ENCODE data around the gene C11orf52. TPM values are rescaled to one million over a fixed set of nuclear protein-coding genes. Genes with fewer than 3 reads are reported as not detected.

C11orf52 gene
- total RNA-seq, 2 donors from 2014 or later = 1.5 to 8.3 TPM

DNA sequence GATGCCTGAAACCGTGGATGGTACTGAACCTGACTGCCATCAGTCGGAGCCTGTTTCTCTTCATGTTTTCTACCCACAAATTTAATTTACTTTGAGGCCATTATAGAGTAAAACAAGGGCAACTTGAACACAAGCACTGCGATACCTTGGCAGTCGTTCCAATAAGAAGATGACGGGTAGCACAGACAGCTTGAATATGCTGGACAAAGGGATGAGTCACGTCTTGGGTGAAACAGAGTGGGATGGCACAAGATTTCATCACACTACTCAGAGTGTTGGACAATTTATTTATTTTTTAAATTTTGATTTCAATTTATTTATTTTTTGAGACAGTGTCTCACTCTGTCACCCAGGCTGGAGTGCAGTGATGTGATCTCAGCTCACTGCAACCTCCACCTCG lies 24.1 kb downstream of the C11orf52 start:
- TF ChIP-seq, protein P1, sequence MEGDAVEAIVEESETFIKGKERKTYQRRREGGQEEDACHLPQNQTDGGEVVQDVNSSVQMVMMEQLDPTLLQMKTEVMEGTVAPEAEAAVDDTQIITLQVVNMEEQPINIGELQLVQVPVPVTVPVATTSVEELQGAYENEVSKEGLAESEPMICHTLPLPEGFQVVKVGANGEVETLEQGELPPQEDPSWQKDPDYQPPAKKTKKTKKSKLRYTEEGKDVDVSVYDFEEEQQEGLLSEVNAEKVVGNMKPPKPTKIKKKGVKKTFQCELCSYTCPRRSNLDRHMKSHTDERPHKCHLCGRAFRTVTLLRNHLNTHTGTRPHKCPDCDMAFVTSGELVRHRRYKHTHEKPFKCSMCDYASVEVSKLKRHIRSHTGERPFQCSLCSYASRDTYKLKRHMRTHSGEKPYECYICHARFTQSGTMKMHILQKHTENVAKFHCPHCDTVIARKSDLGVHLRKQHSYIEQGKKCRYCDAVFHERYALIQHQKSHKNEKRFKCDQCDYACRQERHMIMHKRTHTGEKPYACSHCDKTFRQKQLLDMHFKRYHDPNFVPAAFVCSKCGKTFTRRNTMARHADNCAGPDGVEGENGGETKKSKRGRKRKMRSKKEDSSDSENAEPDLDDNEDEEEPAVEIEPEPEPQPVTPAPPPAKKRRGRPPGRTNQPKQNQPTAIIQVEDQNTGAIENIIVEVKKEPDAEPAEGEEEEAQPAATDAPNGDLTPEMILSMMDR (IDR thresholded peaks at IDR 0.05) = no peak
- no peaks in the 10 kb centered on the region for H3K9me3 ChIP-seq
- peaks cover 0 to 48% of the 10 kb centered on the region in 2 donors for H3K4me1 ChIP-seq
- no peak overlapping the region for H3K4me3 ChIP-seq
- H3K27ac ChIP-seq = peak overlapping the region; percentile 69 to 75
- no peaks in the 10 kb centered on the region for H3K36me3 ChIP-seq
- peak; percentile 38 for DNase-seq (ENCODE audit: low spot score)
- no peaks in the 10 kb centered on the region for H3K27me3 ChIP-seq

DNA sequence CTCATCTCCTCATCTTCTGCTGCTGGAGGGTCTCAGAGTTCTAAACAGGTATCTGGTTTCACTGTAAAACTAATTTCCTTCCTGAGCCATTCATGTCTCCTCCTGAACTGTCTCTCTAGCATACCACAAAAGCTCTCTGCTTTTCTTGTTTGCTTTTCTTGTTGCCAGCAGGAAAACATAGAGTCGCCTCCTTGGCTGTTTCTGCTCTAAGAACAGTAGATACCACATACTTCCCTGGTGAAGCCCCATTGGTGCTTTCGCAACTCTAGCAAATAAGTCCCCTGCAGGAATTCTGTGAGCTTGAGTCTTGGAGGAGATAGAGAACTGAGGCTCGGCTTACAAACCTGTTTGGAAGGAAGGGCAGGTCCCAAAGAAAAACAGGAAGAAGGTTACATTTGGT lies 25.4 kb downstream of the C11orf52 start:
- no peaks in the 10 kb centered on the region for H3K36me3 ChIP-seq
- no peaks in the 10 kb centered on the region for H3K27me3 ChIP-seq
- TF ChIP-seq, protein P1 (IDR thresholded peaks at IDR 0.05) = no peak
- peaks cover 0 to 35% of the 10 kb centered on the region in 2 donors for H3K4me1 ChIP-seq
- DNase-seq (ENCODE audit: low spot score) = peak; percentile 62
- no peak overlapping the region for H3K4me3 ChIP-seq
- no peaks in the 10 kb centered on the region for H3K9me3 ChIP-seq
- peak overlapping the region; percentile 57 to 65 for H3K27ac ChIP-seq

DNA sequence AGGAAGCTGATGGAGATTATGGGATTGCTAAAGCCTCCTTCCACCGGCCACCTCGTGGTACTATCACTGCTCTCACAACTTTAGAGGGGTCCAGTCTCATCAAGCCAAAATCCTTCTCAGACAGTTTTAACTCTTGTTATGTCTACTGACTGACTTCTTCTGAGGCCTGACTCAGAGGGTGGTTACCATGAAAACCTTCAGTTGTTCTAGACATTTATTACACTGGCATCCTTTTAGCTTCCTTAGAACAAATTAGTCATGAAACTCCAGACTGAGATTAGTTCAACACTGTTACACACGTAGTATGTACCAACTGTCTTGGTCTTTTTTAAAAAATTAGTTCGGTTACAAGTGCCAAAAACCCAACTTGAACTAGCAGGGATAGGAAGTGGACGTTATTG lies 25.9 kb downstream of the C11orf52 start:
- Histone ChIP-seq H3K9me3 (no peaks in the 10 kb centered on the region), H3K4me3 (no peak overlapping the region), H3K36me3 (no peaks in the 10 kb centered on the region), H3K27me3 (no peaks in the 10 kb centered on the region), H3K27ac (peak overlapping the region; percentile 57 to 65), H3K4me1 (peaks cover 0 to 30% of the 10 kb centered on the region in 2 donors)
- TF ChIP-seq, protein P1 (IDR thresholded peaks at IDR 0.05) = no peak
- DNase-seq (ENCODE audit: low spot score) = peak; percentile 57

DNA sequence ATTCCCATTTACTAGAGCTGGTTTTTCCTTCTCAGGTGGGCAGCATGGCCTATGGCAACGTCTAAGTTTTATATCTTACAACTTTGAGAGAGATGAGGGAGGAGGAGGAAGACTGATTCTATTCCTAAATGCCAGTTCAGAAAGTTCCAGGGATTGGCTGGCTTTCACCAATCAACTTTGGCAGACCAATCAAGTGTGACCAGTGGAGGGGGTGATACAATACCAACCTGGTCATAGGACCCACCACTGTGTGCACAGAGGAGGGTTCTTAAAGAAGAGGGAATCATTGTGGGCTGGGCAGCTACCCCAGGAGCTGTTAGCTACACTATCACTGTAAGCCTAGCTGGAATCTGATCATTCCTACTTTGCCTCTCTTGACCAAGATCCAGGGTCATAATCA lies 26.5 kb downstream of the C11orf52 start:
- H3K27me3 ChIP-seq = no peaks in the 10 kb centered on the region
- no peaks in the 10 kb centered on the region for H3K9me3 ChIP-seq
- TF ChIP-seq, protein P1 (IDR thresholded peaks at IDR 0.05) = no peak
- H3K4me1 ChIP-seq = peaks cover 0 to 28% of the 10 kb centered on the region in 2 donors
- peak; percentile 50 for DNase-seq (ENCODE audit: low spot score)
- H3K36me3 ChIP-seq = no peaks in the 10 kb centered on the region
- peak overlapping the region; percentile 57 to 65 for H3K27ac ChIP-seq
- H3K4me3 ChIP-seq = no peak overlapping the region

DNA sequence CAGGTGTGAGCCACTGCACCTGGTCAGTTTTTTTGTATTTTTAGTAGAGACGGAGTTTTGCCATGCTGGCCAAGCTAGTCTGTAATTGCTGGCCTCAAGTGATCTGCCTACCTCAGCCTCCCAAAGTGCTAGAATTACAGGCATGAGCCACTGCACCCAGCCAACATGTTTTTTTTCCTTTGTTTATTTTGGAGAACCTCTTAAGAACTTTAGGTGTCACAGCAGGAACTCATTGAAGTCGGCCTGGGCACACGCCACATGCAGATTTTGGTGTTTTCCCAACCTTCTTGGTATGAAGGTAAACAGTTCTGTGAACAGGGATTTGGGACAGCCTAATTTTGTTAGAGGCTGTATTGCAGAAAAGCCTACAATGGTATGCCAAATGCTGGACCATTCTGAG lies 27.8 kb downstream of the C11orf52 start:
- no peaks in the 10 kb centered on the region for H3K9me3 ChIP-seq
- no peaks in the 10 kb centered on the region for H3K36me3 ChIP-seq
- DNase-seq (ENCODE audit: low spot score) = peak; percentile 55
- H3K4me1 ChIP-seq = peaks cover 0 to 28% of the 10 kb centered on the region in 2 donors
- H3K4me3 ChIP-seq = no peak overlapping the region
- peak overlapping the region in 1 of 2 donors; percentile 4 for H3K27ac ChIP-seq
- TF ChIP-seq, protein P1 (IDR thresholded peaks at IDR 0.05) = no peak
- no peaks in the 10 kb centered on the region for H3K27me3 ChIP-seq

DNA sequence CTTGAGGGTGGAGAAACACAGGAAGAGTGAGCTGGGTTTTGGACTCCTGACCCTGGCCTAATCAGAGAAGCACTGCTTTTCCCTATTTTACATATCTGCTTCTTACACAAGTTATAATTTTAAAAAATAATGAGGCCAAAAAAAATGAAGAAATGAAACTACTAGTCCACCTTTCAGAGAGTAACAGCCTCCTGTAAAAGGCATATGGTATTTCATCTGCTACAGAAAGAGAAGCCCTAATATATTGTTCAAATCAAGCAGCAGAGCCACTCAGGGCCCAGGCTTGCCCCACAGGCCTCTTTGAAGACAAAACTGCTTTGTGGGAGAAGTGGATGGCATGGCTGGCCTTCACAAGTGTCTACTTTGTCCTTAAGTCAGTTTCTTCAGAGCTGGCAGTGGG lies 28.4 kb downstream of the C11orf52 start:
- H3K36me3 ChIP-seq = no peaks in the 10 kb centered on the region
- no peaks in the 10 kb centered on the region for H3K9me3 ChIP-seq
- peak; percentile 50 for DNase-seq (ENCODE audit: low spot score)
- peak overlapping the region in 1 of 2 donors; percentile 4 for H3K27ac ChIP-seq
- peaks cover 0 to 23% of the 10 kb centered on the region in 2 donors for H3K4me1 ChIP-seq
- no peak overlapping the region for H3K4me3 ChIP-seq
- TF ChIP-seq, protein P1 (IDR thresholded peaks at IDR 0.05) = no peak
- H3K27me3 ChIP-seq = no peaks in the 10 kb centered on the region

All from right atrium auricular region (tissue), 2 donors.